Measurements from ENCODE around the gene PLEKHA7. TPM values are rescaled to one million over a fixed set of nuclear protein-coding genes. Genes with fewer than 3 reads are reported as not detected.

PLEKHA7 gene
- total RNA-seq, 4 donors from 2014 or later = 0.72 to 3.6 (median 2.2) TPM

GRCh38 chr11:16982256-16982671 is 31.9 kb downstream of the PLEKHA7 start:
- no peak overlapping the region for H3K4me3 ChIP-seq

GRCh38 chr11:16981651-16982194 is 32.5 kb downstream of the PLEKHA7 start:
- TF ChIP-seq POLR2A (IDR thresholded peaks at IDR 0.05) (no peak), CTCF (IDR thresholded peaks at IDR 0.05 in 4 of 5, conservative IDR thresholded peaks at IDR 0.05 in 1 of 5) (no peak)
- DNase-seq (no peak), ATAC-seq (no peak)
- Histone ChIP-seq H3K27ac (no peak overlapping the region), H3K36me3 (no peaks in the 10 kb centered on the region), H3K9me3 (no peaks in the 10 kb centered on the region), H3K4me1 (no peaks in the 10 kb centered on the region), H3K27me3 (no peaks in the 10 kb centered on the region), H3K4me3 (no peak overlapping the region)
- in situ Hi-C loops (cut with MboI; ENCODE audit: low sequenced_read_pairs in 4 of 4) = no loop called here
- intact Hi-C loops (cut with DNase I; ENCODE audit: low total_unique reads) = no loop called here

More at GRCh38 chr11:16982256-16982671, 31.9 kb downstream of the PLEKHA7 start:
- in situ Hi-C loops (cut with MboI; ENCODE audit: low sequenced_read_pairs in 4 of 4) (no loop called here), intact Hi-C loops (cut with DNase I; ENCODE audit: low total_unique reads) (no loop called here)
- no peaks in the 10 kb centered on the region for H3K27me3 ChIP-seq
- no peaks in the 10 kb centered on the region for H3K9me3 ChIP-seq
- DNase-seq (no peak), ATAC-seq (no peak)
- no peaks in the 10 kb centered on the region for H3K4me1 ChIP-seq
- TF ChIP-seq CTCF (IDR thresholded peaks at IDR 0.05 in 4 of 5, conservative IDR thresholded peaks at IDR 0.05 in 1 of 5) (no peak), POLR2A (IDR thresholded peaks at IDR 0.05) (no peak)
- H3K27ac ChIP-seq = no peak overlapping the region
- H3K36me3 ChIP-seq = no peaks in the 10 kb centered on the region

- Histone ChIP-seq H3K4me1 (no peaks in the 10 kb centered on the region), H3K36me3 (no peaks in the 10 kb centered on the region), H3K9me3 (no peaks in the 10 kb centered on the region), H3K27me3 (no peaks in the 10 kb centered on the region), H3K27ac (no peak overlapping the region), H3K4me3 (no peak overlapping the region)
- intact Hi-C loops (cut with DNase I; ENCODE audit: low total_unique reads) = no loop called here
- TF ChIP-seq CTCF (IDR thresholded peaks at IDR 0.05 in 4 of 5, conservative IDR thresholded peaks at IDR 0.05 in 1 of 5) = no peak
- no peak for TF ChIP-seq POLR2A (IDR thresholded peaks at IDR 0.05)
- no peak for DNase-seq
- in situ Hi-C loops (cut with MboI; ENCODE audit: low sequenced_read_pairs in 4 of 4) = no loop called here
- no peak for ATAC-seq
Measured at GRCh38 chr11:16979703-16980622, 34.3 kb downstream of the PLEKHA7 start.

- in situ Hi-C loops (cut with MboI; ENCODE audit: low sequenced_read_pairs in 4 of 4) = no loop called here
- TF ChIP-seq CTCF (IDR thresholded peaks at IDR 0.05 in 4 of 5, conservative IDR thresholded peaks at IDR 0.05 in 1 of 5) = no peak
- no peak for TF ChIP-seq POLR2A (IDR thresholded peaks at IDR 0.05)
- DNase-seq = no peak
- Histone ChIP-seq H3K4me3 (no peak overlapping the region), H3K27me3 (no peaks in the 10 kb centered on the region), H3K36me3 (no peaks in the 10 kb centered on the region), H3K4me1 (no peaks in the 10 kb centered on the region), H3K27ac (no peak overlapping the region), H3K9me3 (no peaks in the 10 kb centered on the region)
- intact Hi-C loops (cut with DNase I; ENCODE audit: low total_unique reads) = no loop called here
- no peak for ATAC-seq
Measured at GRCh38 chr11:16977994-16978315, 36.3 kb downstream of the PLEKHA7 start.
